Stimulated activated naive CD4-positive, alpha-beta T cell (primary cell): ENCODE measurements around the gene MPC1L.
"Not testable (repeated sequence)": the region's sequence is repeated elsewhere in the genome, so short reads cannot be mapped to it uniquely, and the experiment has no call there.

Experiments used
- DNase-seq, 6 experiments: peaks; one replicate each; lab custom pipeline; 2025; lab: John Stamatoyannopoulos, UW

The MPC1L gene

GRCh38 chrX:40623139-40623536 is at the start of gene MPC1L:
MPC1L (plus strand) TSS chrX:40623428; CDS start chrX:40623566, 138 bp downstream.
- no peak for DNase-seq

- peak in 1 of 6 experiments; percentile 2 for DNase-seq
These were observed 49.5 kb upstream of the MPC1L start for GRCh38 chrX:40573763-40574162.

GRCh38 chrX:40575411-40575810 is 47.8 kb upstream of the MPC1L start:
- DNase-seq, result not testable (repeated sequence)

GRCh38 chrX:40576291-40576690 is 46.9 kb upstream of the MPC1L start:
- no peak for DNase-seq

- DNase-seq, result no peak
These were observed 45.1 kb upstream of the MPC1L start for GRCh38 chrX:40578039-40578695.

DNA sequence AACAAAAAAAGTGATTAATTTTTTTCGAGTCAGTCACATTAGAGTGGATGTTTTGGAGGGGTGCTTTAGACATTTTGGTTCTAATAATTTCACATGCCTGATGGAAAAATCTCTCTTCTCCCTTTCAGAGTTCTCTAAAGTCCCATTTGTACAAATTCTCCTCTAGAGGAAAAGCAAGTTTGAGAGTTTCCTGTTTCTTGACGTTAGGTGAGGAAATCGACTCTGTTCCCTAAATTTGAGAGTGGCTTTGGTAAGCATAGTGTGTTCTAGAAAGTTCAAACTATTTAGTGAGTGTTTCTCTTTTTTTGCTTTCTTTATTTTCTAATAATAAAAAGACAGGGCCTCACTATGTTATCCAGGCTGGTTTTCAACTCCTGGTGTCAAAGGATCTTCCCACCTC is 44.1 kb upstream of the MPC1L start:
- no peak for DNase-seq

DNA sequence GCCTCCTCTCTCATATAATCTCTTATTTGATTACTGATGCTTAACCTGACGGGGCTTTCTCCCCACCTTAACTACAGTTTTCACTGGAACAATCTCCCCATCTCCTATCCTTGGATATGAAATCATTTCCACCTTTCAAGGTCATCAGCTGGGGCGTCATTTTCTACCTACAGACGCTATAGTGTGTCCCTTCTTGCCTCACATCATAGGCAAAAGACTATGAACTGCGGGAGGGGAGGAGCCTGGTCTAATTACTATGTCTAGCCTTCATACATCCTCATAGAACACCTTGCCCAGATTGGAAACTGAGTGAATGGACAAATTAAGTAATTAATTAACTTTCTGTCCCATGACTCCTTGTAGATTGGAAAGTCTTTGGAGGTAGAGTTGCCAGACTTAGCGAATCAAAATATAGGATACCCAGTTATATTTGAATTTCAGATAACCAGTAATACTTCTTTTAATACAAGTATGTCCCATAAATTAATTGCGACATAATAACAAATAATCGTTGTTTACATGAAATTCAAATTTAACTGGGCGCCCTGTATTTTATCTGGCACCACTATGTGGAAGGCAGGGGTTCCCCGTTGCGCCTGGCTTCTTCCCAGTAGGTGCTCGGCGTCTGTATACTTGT is 43.2 kb upstream of the MPC1L start:
- DNase-seq, result peak in 1 of 6 experiments; percentile 12

- peak; percentile 76 to 91 (median 86) for DNase-seq
These were observed 42.5 kb upstream of the MPC1L start, which contains the start of gene ATP6AP2 for GRCh38 chrX:40580537-40581335. ATP6AP2 (plus strand) TSS chrX:40580970; CDS start chrX:40581066, 96 bp downstream.

GRCh38 chrX:40581336-40581920 is 41.8 kb upstream of the MPC1L start:
- DNase-seq, result peak in 3 of 6 experiments; percentile 23 to 48 (median 29)

DNA sequence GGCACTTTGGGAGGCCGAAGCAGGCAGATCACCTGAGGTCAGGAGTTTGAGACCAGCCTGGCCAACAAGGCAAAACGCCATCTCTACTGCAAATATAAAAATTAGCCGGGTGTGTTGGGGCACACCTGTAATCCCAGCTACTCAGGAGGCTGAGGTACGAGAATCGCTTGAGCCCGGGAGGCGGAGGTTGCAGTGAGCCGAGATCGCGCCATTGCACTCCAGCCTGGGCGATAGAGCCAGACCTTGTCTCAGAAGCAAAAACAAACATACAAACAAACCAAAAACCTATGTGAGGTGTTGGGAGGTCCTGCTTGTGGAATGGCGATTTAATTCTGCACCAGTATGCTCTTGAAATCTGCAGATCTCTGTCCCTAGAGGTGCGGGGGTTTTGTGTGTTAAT is 41.0 kb upstream of the MPC1L start:
- not testable (repeated sequence) for DNase-seq

DNA sequence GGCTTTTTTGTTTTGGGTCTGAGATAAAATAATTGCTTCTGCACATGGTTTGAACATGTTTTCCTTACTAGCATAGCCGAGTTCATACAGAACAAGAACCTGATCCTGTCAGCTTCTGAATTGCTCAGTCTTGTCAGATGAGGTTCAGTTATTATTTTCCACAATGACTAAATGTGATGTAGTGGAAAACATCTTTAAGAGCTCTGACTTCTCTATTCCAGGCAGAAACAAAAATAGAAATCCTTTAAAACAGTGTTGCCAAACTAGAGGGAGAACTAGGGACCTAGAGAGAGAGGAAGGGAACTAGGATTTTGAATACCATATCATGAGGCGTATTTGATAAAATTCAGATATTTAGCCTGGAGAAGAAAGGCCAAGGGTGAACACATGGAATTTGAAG is 40.4 kb upstream of the MPC1L start:
- DNase-seq, result no peak

DNA sequence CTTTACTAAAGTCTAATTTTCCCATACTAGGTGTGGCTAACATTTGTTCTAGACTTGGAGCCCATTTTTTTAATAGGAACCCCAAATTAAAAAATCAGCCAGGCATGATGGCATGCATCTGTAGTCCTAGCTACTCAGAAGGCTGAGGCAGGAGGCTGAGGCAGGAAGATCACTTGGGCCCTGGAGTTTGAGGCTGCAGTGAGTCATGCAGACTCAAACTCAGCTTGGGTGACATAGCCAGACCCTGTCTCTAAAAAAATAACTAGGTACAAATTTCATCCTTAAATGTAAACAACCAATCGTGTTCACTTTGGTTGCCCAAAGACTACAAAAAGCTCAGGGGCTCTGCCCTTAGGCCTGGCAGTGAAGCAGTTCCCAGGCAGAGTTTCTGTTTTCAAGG is 35.6 kb upstream of the MPC1L start:
- peak in 2 of 6 experiments; percentile 3 to 11 for DNase-seq

GRCh38 chrX:40589616-40590321 is 33.5 kb upstream of the MPC1L start:
- DNase-seq, result peak in 3 of 6 experiments; percentile 48 to 61 (median 56)

- DNase-seq, result no peak
These were observed 19.8 kb upstream of the MPC1L start for GRCh38 chrX:40603446-40603845.

- DNase-seq, result no peak
These were observed 15.8 kb upstream of the MPC1L start for GRCh38 chrX:40607381-40607780.

DNA sequence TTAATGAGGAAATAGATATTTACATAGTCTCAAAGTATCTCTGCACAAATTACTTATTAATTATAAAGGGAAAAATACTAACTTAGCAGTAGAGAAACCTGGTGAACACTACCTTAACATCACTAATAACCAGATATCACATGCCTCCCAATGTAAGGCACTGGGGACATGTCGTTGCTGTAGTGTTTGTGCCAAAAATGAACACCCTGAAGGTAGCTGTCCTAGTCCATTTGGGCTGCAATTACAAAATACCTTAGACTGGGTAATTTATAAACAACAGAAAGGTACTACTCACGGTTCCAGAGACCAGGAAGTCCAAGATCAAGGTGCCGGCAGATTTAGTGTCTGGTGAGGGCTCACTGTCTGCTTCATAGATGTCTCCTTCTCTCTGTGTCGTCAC is 10.7 kb upstream of the MPC1L start:
- no peak for DNase-seq

- no peak for DNase-seq
These were observed 7.3 kb upstream of the MPC1L start for GRCh38 chrX:40615976-40616375.

DNA sequence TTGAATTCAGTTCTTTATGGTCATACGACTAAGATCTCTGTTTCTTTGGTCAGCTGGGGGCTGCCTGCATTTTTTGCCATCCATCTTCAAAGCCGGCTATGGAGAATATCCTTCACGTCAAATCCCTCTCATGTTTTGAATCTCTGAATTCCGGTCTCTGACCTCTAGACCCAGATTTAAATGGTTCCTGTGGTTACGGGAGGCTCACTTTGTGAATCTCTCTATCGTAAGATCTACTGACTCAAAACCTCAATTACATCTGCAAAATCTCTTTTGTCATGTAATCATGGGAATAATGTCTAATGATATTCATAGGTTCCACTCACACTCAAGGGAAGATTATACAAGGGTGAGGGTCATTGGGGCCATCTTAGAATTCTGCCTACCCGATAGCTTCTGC is 5.7 kb upstream of the MPC1L start:
- no peak for DNase-seq

- no peak for DNase-seq
These were observed 619 bp upstream of the MPC1L start for GRCh38 chrX:40622479-40623138.

GRCh38 chrX:40623665-40624064 is 437 bp downstream of the MPC1L start:
- DNase-seq, result no peak

- no peak for DNase-seq
These were observed 2.1 kb downstream of the MPC1L start for GRCh38 chrX:40625294-40625693.
